Measurements from ENCODE around the gene ATP6V0E2. TPM values are rescaled to one million over a fixed set of nuclear protein-coding genes. Genes with fewer than 3 reads are reported as not detected.

Gene ATP6V0E2
- total RNA-seq, 1 donor from 2014 or later, result 16.0 TPM

DNA sequence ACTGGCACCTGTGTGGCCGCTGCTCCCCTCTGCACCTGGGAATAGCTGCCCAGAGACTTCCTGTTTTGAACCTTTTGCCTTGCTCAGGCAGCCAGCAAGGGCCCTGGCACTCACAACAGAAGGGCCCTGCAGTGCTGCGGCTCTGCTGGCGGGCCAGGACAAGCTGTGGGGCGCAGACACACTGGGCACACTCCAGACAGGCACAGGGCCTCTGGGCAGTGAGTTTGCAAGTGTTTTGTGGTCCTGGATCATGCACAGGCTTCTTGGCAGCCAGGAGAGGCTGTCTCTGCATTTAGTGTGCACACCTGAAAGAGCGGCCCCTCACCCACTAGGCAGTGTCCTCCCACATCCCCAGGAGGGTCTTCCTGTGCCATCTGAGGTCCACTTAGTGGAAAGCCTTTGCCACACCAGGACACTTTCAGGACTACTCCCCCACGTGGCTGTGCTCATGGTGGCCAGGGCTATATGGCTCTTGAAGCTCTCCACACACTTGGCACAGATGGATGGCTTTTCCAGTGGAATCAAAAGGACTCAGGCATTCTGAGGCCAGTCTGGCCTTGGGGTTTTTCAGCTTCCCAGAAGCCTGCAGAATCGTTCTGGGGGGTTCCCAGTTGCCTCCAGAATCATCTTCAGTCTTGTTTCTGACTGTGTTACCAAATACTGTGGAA, 5.0 kb upstream of the ATP6V0E2 start:
- Mint-ChIP-seq H3K4me1 (ENCODE audit: low read depth, unreplicated experiment) (peaks cover 5% of the 10 kb centered on the region), H3K27me3 (ENCODE audit: low read depth, unreplicated experiment) (peaks cover 2% of the 10 kb centered on the region), H3K9me3 (ENCODE audit: unreplicated experiment) (no peaks in the 10 kb centered on the region), H3K4me3 (ENCODE audit: unreplicated experiment) (no peak overlapping the region), H3K36me3 (ENCODE audit: low read depth, unreplicated experiment) (peaks cover 3% of the 10 kb centered on the region), H3K27ac (ENCODE audit: unreplicated experiment) (no peak overlapping the region)
- Histone ChIP-seq H3K79me2 (ENCODE audit: insufficient read depth, low read length) (no peaks in the 10 kb centered on the region), H3K4me1 (ENCODE audit: insufficient read depth, low read length) (peaks cover 10% of the 10 kb centered on the region), H3K36me3 (ENCODE audit: insufficient read depth, low read length) (no peaks in the 10 kb centered on the region), H3K27me3 (ENCODE audit: insufficient read depth, low read length) (no peaks in the 10 kb centered on the region), H3K27ac (ENCODE audit: low read depth, low read length) (no peak overlapping the region), H2AFZ (ENCODE audit: low read depth, low read length) (no peak overlapping the region), H3K4me2 (ENCODE audit: low read length) (no peak overlapping the region), H4K20me1 (ENCODE audit: insufficient read depth, low read length) (no peaks in the 10 kb centered on the region), H3K9me3 (ENCODE audit: insufficient read depth, low read depth, low read length) (no peaks in the 10 kb centered on the region), H3K4me3 (ENCODE audit: insufficient read depth, low read depth, low read length) (no peak overlapping the region), H3K9ac (ENCODE audit: low read length) (no peak overlapping the region)
- TF ChIP-seq, protein P1, sequence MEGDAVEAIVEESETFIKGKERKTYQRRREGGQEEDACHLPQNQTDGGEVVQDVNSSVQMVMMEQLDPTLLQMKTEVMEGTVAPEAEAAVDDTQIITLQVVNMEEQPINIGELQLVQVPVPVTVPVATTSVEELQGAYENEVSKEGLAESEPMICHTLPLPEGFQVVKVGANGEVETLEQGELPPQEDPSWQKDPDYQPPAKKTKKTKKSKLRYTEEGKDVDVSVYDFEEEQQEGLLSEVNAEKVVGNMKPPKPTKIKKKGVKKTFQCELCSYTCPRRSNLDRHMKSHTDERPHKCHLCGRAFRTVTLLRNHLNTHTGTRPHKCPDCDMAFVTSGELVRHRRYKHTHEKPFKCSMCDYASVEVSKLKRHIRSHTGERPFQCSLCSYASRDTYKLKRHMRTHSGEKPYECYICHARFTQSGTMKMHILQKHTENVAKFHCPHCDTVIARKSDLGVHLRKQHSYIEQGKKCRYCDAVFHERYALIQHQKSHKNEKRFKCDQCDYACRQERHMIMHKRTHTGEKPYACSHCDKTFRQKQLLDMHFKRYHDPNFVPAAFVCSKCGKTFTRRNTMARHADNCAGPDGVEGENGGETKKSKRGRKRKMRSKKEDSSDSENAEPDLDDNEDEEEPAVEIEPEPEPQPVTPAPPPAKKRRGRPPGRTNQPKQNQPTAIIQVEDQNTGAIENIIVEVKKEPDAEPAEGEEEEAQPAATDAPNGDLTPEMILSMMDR (IDR thresholded peaks at IDR 0.05; ENCODE audit: insufficient read depth, low read depth, low read length), result no peak
- no peak for TF ChIP-seq EZH2 (IDR thresholded peaks at IDR 0.05; ENCODE audit: insufficient read depth, low read length)
- DNase-seq (ENCODE audit: low read depth), result no peak
- FAIRE-seq, result no peak

DNA sequence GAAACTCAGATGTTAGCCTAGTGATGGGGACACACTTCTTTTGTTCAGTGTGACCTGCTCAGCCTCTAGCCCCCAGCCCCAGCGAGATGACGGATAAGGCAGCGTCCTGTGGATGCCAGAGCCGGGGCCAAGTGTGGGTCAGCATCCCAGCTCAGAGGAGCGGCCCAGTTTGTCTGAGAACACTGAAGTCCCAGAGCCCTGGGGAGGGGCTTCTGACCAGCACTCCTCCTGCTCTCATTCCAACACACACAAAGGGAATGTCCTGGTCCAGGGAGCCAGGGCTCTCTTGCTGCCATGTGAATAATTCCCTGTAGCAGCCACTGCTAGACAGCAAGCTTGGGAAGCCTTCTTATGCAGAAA, 4.5 kb upstream of the ATP6V0E2 start:
- Mint-ChIP-seq H3K4me1 (ENCODE audit: low read depth, unreplicated experiment) (peaks cover 5% of the 10 kb centered on the region), H3K27ac (ENCODE audit: unreplicated experiment) (no peak overlapping the region), H3K4me3 (ENCODE audit: unreplicated experiment) (no peak overlapping the region), H3K9me3 (ENCODE audit: unreplicated experiment) (no peaks in the 10 kb centered on the region), H3K36me3 (ENCODE audit: low read depth, unreplicated experiment) (peaks cover 3% of the 10 kb centered on the region), H3K27me3 (ENCODE audit: low read depth, unreplicated experiment) (no peaks in the 10 kb centered on the region)
- TF ChIP-seq EZH2 (IDR thresholded peaks at IDR 0.05; ENCODE audit: insufficient read depth, low read length), result no peak
- TF ChIP-seq, protein P1 (IDR thresholded peaks at IDR 0.05; ENCODE audit: insufficient read depth, low read depth, low read length), result no peak
- Histone ChIP-seq H3K4me3 (ENCODE audit: insufficient read depth, low read depth, low read length) (no peak overlapping the region), H3K79me2 (ENCODE audit: insufficient read depth, low read length) (no peaks in the 10 kb centered on the region), H3K9me3 (ENCODE audit: insufficient read depth, low read depth, low read length) (no peaks in the 10 kb centered on the region), H3K4me1 (ENCODE audit: insufficient read depth, low read length) (peaks cover 10% of the 10 kb centered on the region), H3K27me3 (ENCODE audit: insufficient read depth, low read length) (no peaks in the 10 kb centered on the region), H3K9ac (ENCODE audit: low read length) (no peak overlapping the region), H2AFZ (ENCODE audit: low read depth, low read length) (no peak overlapping the region), H4K20me1 (ENCODE audit: insufficient read depth, low read length) (no peaks in the 10 kb centered on the region), H3K4me2 (ENCODE audit: low read length) (no peak overlapping the region), H3K27ac (ENCODE audit: low read depth, low read length) (no peak overlapping the region), H3K36me3 (ENCODE audit: insufficient read depth, low read length) (no peaks in the 10 kb centered on the region)
- DNase-seq (ENCODE audit: low read depth) (no peak), FAIRE-seq (no peak)

DNA sequence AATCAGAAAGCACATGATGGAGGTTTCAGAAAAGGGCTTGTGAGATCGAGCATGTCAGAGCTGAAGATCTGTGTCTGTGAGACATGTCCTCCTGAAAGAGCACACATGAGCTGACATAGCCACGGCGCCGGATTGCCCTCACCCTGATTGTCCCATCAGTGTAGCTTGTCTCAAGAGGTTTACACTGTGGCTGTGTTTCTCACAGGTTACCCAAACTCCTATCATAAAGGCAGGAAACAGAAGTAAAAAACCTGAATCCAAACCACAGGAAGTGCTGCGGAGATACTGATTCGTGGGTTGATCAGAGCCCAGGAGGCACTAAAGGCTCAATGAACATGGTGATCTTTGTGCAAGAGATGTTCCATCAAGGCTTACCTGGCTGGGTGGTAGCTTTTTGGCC, 3.9 kb upstream of the ATP6V0E2 start:
- Histone ChIP-seq H3K79me2 (ENCODE audit: insufficient read depth, low read length) (no peaks in the 10 kb centered on the region), H3K4me1 (ENCODE audit: insufficient read depth, low read length) (peaks cover 10% of the 10 kb centered on the region), H3K4me3 (ENCODE audit: insufficient read depth, low read depth, low read length) (no peak overlapping the region), H3K36me3 (ENCODE audit: insufficient read depth, low read length) (no peaks in the 10 kb centered on the region), H4K20me1 (ENCODE audit: insufficient read depth, low read length) (no peaks in the 10 kb centered on the region), H2AFZ (ENCODE audit: low read depth, low read length) (no peak overlapping the region), H3K27ac (ENCODE audit: low read depth, low read length) (no peak overlapping the region), H3K4me2 (ENCODE audit: low read length) (no peak overlapping the region), H3K27me3 (ENCODE audit: insufficient read depth, low read length) (no peaks in the 10 kb centered on the region), H3K9ac (ENCODE audit: low read length) (no peak overlapping the region), H3K9me3 (ENCODE audit: insufficient read depth, low read depth, low read length) (no peaks in the 10 kb centered on the region)
- Mint-ChIP-seq H3K4me3 (ENCODE audit: unreplicated experiment) (no peak overlapping the region), H3K9me3 (ENCODE audit: unreplicated experiment) (no peaks in the 10 kb centered on the region), H3K27me3 (ENCODE audit: low read depth, unreplicated experiment) (no peaks in the 10 kb centered on the region), H3K27ac (ENCODE audit: unreplicated experiment) (no peak overlapping the region), H3K4me1 (ENCODE audit: low read depth, unreplicated experiment) (peaks cover 5% of the 10 kb centered on the region), H3K36me3 (ENCODE audit: low read depth, unreplicated experiment) (peaks cover 3% of the 10 kb centered on the region)
- no peak for TF ChIP-seq EZH2 (IDR thresholded peaks at IDR 0.05; ENCODE audit: insufficient read depth, low read length)
- TF ChIP-seq, protein P1 (IDR thresholded peaks at IDR 0.05; ENCODE audit: insufficient read depth, low read depth, low read length), result no peak
- no peak for FAIRE-seq
- DNase-seq (ENCODE audit: low read depth), result no peak

Data from astrocyte (in vitro differentiated cells and primary cell).